Activated CD4-positive, alpha-beta memory T cell treated with anti-CD3 and anti-CD28 coated beads for 36 hours (primary cell): ENCODE measurements around the gene ATG4A. TPM values are rescaled to one million over a fixed set of nuclear protein-coding genes. Genes with fewer than 3 reads are reported as not detected.
A peak's percentile ranks its signal among the peaks of the same experiment; 100 is the strongest.

Experiments used
- CTCF ChIA-PET: fragments of 350-600 bp; sonication (Branson Sonifier 250); formaldehyde crosslinking; loops from one replicate; lab custom pipeline; 2021; ENCODE audit warnings: antibody characterized with exemption, inconsistent platforms; lab: Charles Lee
- POLR2A ChIA-PET: fragments of 350-600 bp; sonication (Branson Sonifier 250); formaldehyde crosslinking; loops from one replicate; lab custom pipeline; 2021; ENCODE audit warnings: antibody characterized with exemption; lab: Charles Lee
- DNase-seq: peaks from one replicate; pipeline ENCODE4 v3.0.0-alpha.2; 2020
- H3K27ac Mint-ChIP-seq: one replicate; pipeline ENCODE4 v1.8.0; 2021; ENCODE audit warnings: mixed read lengths
- H3K27me3 Mint-ChIP-seq: one replicate; pipeline ENCODE4 v1.8.0; 2021; ENCODE audit warnings: mixed read lengths
- H3K36me3 Mint-ChIP-seq: one replicate; pipeline ENCODE4 v1.8.0; 2021; ENCODE audit warnings: mixed read lengths
- H3K4me1 Mint-ChIP-seq: one replicate; pipeline ENCODE4 v1.8.0; 2021; ENCODE audit warnings: low read depth, mixed read lengths
- H3K4me3 Mint-ChIP-seq: one replicate; pipeline ENCODE4 v1.8.0; 2021; ENCODE audit warnings: mild to moderate bottlenecking, mixed read lengths
- H3K9me3 Mint-ChIP-seq: one replicate; pipeline ENCODE4 v1.8.0; 2021; ENCODE audit warnings: mixed read lengths
- intact Hi-C: fragments of 100-400 bp; cut with micrococcal nuclease; formaldehyde crosslinking; loops from one replicate; pipeline ENCODE4 v1.15.1; 2023
- total RNA-seq, 2 experiments: library from RNA; stranded (reverse); gene quantifications; one replicate each; pipeline ENCODE4 v1.2.3, GENCODE V29; 2021

ATG4A gene
- total RNA-seq, 2 experiments from 2014 or later: 8.7 to 9.7 TPM

DNA sequence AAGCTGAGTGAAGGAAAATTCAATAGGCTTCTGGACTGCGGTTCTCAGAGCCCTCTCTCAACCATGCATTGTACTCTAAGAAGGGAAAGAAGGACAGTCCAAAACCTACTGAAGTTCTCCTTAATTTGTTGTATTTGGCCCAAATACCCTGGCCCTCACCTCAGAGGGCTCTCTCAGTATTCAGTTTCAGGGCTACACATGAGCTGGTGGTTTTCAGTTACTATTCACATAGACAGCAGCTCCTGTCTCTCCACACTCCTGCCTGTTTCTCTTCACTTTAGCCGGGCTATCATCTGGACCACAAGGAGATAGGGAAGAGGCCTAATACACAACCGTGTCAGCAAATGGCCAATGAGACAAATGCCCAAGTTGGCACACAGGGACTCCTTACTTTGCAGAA is 66.0 kb downstream of the ATG4A start:
- ChIA-PET CTCF (no interaction called here), POLR2A (no interaction called here)
- intact Hi-C loops: no loop called here
- Mint-ChIP-seq H3K4me3 (no peak overlapping the region), H3K9me3 (no peaks in the 10 kb centered on the region), H3K27me3 (no peaks in the 10 kb centered on the region), H3K4me1 (no peaks in the 10 kb centered on the region), H3K27ac (no peak overlapping the region), H3K36me3 (peaks cover 7% of the 10 kb centered on the region)
- no peak for DNase-seq

DNA sequence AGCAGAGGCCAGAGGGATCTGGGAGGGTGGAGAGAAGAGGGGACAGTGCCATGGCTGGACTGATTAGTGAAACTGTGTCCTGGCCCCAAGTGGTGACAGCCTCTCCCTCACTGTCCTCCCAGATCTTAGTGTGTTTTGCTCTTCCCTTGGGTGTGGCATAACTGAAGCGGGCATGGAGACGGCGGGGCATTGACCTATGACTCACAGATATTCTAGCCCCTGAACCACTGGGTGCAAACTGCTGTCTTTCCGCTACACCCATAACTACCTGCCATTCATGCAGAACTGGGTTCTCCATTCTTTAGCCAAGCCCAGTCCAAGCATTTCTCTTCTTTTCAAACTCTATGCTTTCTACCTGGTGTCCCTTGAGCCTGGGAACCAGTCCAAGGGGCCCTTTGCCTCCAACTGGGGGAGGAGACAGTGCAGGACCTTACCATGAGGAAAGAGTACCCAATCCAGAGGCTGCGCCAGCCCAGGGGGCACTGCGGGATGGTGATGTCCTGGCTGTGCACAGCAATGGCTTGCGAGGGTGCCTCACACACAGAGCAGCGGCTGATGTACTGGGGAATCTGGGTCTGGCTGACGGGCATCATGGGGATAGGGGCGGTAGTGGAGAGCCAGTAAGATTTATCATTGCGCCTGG is 67.6 kb downstream of the ATG4A start:
- Mint-ChIP-seq H3K9me3 (no peaks in the 10 kb centered on the region), H3K36me3 (no peaks in the 10 kb centered on the region), H3K4me1 (no peaks in the 10 kb centered on the region), H3K27me3 (no peaks in the 10 kb centered on the region), H3K27ac (no peak overlapping the region), H3K4me3 (no peak overlapping the region)
- ChIA-PET POLR2A (no interaction called here), CTCF (no interaction called here)
- DNase-seq: no peak
- intact Hi-C loops: no loop called here

DNA sequence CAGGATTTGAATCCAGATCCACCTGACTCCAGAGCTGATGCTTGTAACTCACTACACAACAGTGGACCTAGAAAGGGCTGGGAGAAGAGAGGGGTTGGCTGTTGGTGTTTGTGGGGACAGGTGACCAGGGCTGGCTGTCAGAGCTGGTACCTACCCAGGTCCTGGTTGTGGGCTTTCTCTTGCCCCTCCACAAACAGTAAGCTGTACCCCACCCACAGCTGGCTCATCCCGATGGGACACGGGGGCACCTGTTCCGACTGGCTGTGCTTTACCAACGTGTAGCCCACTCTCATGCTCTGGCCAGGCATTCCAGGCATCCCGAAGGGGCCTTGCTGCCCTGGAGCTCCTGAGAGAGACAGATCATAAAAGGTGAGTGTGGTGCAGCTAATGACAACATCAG is 68.7 kb downstream of the ATG4A start:
- CTCF ChIA-PET: no interaction called here
- intact Hi-C loops: no loop called here
- H3K9me3 Mint-ChIP-seq: no peaks in the 10 kb centered on the region

GRCh38 chrX:108162265-108162664 is 70.7 kb downstream of the ATG4A start:
- no peak for DNase-seq
- no peak overlapping the region for H3K27ac Mint-ChIP-seq

More for the DNA sequence above, 68.7 kb downstream of the ATG4A start:
- Mint-ChIP-seq H3K27me3 (no peaks in the 10 kb centered on the region), H3K27ac (no peak overlapping the region), H3K36me3 (no peaks in the 10 kb centered on the region), H3K4me3 (no peak overlapping the region), H3K4me1 (no peaks in the 10 kb centered on the region)
- POLR2A ChIA-PET: no interaction called here
- no peak for DNase-seq

DNA sequence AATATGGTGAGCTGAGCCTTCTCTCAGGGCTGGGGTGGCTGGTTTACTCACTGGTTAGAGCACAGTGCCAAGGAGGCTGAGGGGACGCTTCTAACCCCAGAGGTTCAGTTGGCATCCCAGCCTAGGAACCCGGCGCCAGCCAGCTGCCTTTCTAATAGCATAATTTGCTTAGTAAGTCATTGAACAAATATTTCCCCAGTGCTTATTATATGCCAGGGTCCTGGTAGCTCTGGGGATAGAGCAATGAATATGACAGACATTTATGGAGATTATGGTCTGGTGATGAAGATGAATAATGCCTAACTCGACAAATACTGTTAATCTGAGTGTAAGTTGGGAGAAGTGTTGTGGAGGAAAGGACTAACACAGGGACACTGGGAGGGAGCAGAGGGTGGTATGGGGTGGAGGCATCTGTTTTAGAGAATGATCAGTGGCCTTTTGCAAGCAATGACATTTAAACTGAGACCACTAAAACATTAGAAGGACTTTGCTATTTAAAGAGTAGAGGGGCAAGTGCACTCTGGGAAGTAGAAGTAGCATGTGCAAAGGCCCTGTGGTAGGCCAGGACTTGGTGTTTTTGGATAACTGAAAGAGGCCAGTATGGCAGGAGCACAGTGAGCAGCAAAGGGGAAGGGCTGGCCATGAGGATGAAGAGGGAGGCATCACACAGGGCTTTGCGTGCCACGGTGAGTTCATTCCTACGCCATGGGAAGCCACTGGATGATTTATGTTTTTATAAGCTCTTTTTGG is 71.9 kb downstream of the ATG4A start:
- H3K27me3 Mint-ChIP-seq: no peaks in the 10 kb centered on the region
- no peak overlapping the region for H3K27ac Mint-ChIP-seq
- no peaks in the 10 kb centered on the region for H3K4me1 Mint-ChIP-seq
- H3K4me3 Mint-ChIP-seq: no peak overlapping the region
- H3K36me3 Mint-ChIP-seq: no peaks in the 10 kb centered on the region
- intact Hi-C loops: no loop called here
- DNase-seq: no peak
- CTCF ChIA-PET: no interaction called here
- H3K9me3 Mint-ChIP-seq: no peaks in the 10 kb centered on the region
- POLR2A ChIA-PET: no interaction called here

More at GRCh38 chrX:108162265-108162664, 70.7 kb downstream of the ATG4A start:
- Mint-ChIP-seq H3K36me3 (no peaks in the 10 kb centered on the region), H3K4me3 (no peak overlapping the region), H3K4me1 (no peaks in the 10 kb centered on the region), H3K27me3 (no peaks in the 10 kb centered on the region), H3K9me3 (no peaks in the 10 kb centered on the region)
- CTCF ChIA-PET: no interaction called here
- POLR2A ChIA-PET: no interaction called here
- intact Hi-C loops: no loop called here

DNA sequence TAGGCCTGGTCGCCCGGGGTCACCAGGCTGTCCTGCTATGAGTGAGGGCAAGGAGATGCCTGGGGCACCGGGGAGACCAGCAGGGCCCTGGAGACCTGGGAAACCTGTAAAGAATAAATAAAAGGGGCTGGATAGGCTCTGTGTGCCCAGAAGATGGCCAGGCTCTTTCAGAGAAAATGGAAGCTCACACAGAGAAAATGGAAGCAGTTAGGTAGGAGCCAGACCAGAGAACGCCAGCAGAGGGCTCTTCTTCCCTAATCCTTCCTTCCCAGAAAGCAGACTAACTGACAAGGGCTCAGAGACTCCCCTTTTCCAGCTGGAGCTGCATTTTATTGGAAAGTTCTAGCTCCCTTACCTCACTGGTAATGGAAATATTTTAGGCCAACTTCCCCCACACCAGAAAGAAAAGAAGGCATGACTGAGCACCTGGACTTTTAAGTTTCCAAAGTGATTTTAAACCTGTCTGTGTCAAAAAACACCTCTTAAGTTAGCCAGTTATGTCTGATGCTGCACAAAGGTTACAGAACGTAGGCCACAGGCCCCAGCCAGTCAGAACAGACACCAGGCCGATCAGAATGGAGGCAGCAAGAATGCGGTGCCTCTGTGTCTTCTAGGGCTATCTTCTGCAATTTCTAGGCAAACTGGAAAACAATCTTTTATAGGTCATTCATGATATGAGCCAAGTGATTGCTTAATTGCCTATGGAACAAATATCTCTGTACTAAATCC is 74.0 kb downstream of the ATG4A start:
- ChIA-PET CTCF (no interaction called here), POLR2A (no interaction called here)
- no peaks in the 10 kb centered on the region for H3K9me3 Mint-ChIP-seq
- DNase-seq: no peak
- no peak overlapping the region for H3K27ac Mint-ChIP-seq
- H3K27me3 Mint-ChIP-seq: no peaks in the 10 kb centered on the region
- H3K4me1 Mint-ChIP-seq: no peaks in the 10 kb centered on the region
- H3K36me3 Mint-ChIP-seq: no peaks in the 10 kb centered on the region
- no peak overlapping the region for H3K4me3 Mint-ChIP-seq
- intact Hi-C loops: no loop called here

GRCh38 chrX:108167211-108167872 is 75.8 kb downstream of the ATG4A start:
- Mint-ChIP-seq H3K4me3 (no peak overlapping the region), H3K27me3 (no peaks in the 10 kb centered on the region), H3K27ac (no peak overlapping the region), H3K4me1 (no peaks in the 10 kb centered on the region), H3K9me3 (no peaks in the 10 kb centered on the region), H3K36me3 (no peaks in the 10 kb centered on the region)
- ChIA-PET CTCF (no interaction called here), POLR2A (no interaction called here)
- intact Hi-C loops: no loop called here
- peak; percentile 8 for DNase-seq

- DNase-seq: no peak
- Mint-ChIP-seq H3K4me3 (no peak overlapping the region), H3K9me3 (no peaks in the 10 kb centered on the region), H3K4me1 (no peaks in the 10 kb centered on the region), H3K27ac (no peak overlapping the region), H3K27me3 (no peaks in the 10 kb centered on the region), H3K36me3 (no peaks in the 10 kb centered on the region)
- intact Hi-C loops: no loop called here
- CTCF ChIA-PET: no interaction called here
- POLR2A ChIA-PET: no interaction called here
Observed at GRCh38 chrX:108168961-108169740, 77.6 kb downstream of the ATG4A start.

GRCh38 chrX:108169768-108170167 is 78.2 kb downstream of the ATG4A start:
- no peaks in the 10 kb centered on the region for H3K36me3 Mint-ChIP-seq
- ChIA-PET CTCF (interaction anchor here (0.6 kb wide), 1 partner anchor 393 kb away, joined by 3 read pairs; no protein-coding TSS in a partner anchor), POLR2A (no interaction called here)
- H3K27ac Mint-ChIP-seq: no peak overlapping the region
- intact Hi-C loops: no loop called here
- no peak for DNase-seq
- no peaks in the 10 kb centered on the region for H3K27me3 Mint-ChIP-seq
- H3K9me3 Mint-ChIP-seq: no peaks in the 10 kb centered on the region
- no peaks in the 10 kb centered on the region for H3K4me1 Mint-ChIP-seq
- no peak overlapping the region for H3K4me3 Mint-ChIP-seq

DNA sequence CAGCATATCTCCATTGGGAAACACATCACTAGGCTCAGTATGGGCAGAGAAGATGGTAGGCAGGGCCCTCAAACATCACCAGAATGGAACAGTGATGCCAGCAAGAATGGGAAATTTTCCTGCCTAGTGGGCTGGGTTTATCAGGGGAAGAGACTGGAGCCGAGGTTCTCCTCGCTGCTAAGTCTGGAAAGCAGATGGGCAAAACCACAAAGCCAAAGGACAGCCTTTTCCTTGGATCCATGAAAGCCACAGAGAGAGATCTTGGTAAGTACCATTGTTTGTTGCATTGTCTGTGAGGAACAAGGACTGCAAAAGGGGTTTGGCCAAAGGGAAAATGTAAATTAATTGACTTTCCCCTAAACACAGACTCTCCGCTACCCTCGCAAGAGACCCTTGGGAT is 80.1 kb downstream of the ATG4A start:
- intact Hi-C loops: no loop called here
- DNase-seq: no peak
- POLR2A ChIA-PET: no interaction called here
- H3K4me1 Mint-ChIP-seq: no peaks in the 10 kb centered on the region
- no peaks in the 10 kb centered on the region for H3K27me3 Mint-ChIP-seq
- H3K27ac Mint-ChIP-seq: no peak overlapping the region
- CTCF ChIA-PET: no interaction called here
- H3K36me3 Mint-ChIP-seq: no peaks in the 10 kb centered on the region
- no peak overlapping the region for H3K4me3 Mint-ChIP-seq
- H3K9me3 Mint-ChIP-seq: no peaks in the 10 kb centered on the region

DNA sequence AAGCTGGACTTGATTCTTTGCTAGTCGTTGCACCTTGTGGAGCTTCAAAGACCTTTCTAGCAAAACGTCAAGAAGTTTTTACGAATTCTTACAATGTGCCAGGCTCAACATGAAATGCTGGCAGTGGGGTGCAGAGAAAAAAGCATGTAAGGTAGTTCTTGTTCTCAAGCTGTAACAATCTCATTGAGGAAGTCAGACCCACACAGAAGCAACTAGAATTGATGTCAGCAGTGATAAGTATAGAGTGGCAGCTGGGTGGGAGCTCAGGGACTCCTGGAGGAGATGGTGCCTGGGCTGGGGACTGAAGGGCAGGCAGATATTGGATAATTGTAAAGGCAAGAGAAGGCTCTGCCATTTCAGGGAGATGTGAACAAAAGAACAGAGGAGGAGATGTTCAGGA is 82.3 kb downstream of the ATG4A start:
- Mint-ChIP-seq H3K27ac (no peak overlapping the region), H3K36me3 (no peaks in the 10 kb centered on the region), H3K9me3 (no peaks in the 10 kb centered on the region), H3K4me3 (no peak overlapping the region), H3K4me1 (no peaks in the 10 kb centered on the region), H3K27me3 (no peaks in the 10 kb centered on the region)
- ChIA-PET POLR2A (no interaction called here), CTCF (no interaction called here)
- intact Hi-C loops: no loop called here
- no peak for DNase-seq
